Suprapubic skin (tissue), 4 donors: ENCODE data around the gene B3GALT2. TPM values are rescaled to one million over a fixed set of nuclear protein-coding genes. Genes with fewer than 3 reads are reported as not detected.
A peak's percentile ranks its signal among the peaks of the same experiment; 100 is the strongest.
"Not testable (repeated sequence)": the region's sequence is repeated elsewhere in the genome, so short reads cannot be mapped to it uniquely, and the experiment has no call there.

Experiments
- DNase-seq, 2 donors: peaks; one replicate each; pipeline ENCODE4 v3.0.0-alpha.2; 2019; ENCODE audit warnings: low spot score in 2 of 2
- H3K27ac ChIP-seq: fragments of 200-600 bp; sonication (generic); one replicate; pipeline ENCODE4 v1.5.1; 2019
- H3K27me3 ChIP-seq: fragments of 200-600 bp; sonication (generic); one replicate; pipeline ENCODE4 v1.5.1; 2019
- H3K36me3 ChIP-seq: fragments of 200-600 bp; sonication (generic); one replicate; pipeline ENCODE4 v1.5.1; 2019
- H3K4me1 ChIP-seq: fragments of 200-600 bp; sonication (generic); one replicate; pipeline ENCODE4 v1.5.1; 2019
- H3K4me3 ChIP-seq: fragments of 200-600 bp; sonication (generic); one replicate; pipeline ENCODE4 v1.5.1; 2019; ENCODE audit warnings: mild to moderate bottlenecking
- H3K9me3 ChIP-seq: fragments of 200-600 bp; sonication (generic); one replicate; pipeline ENCODE4 v1.5.1; 2019
- EP300 ChIP-seq: sonication (generic); formaldehyde crosslinking; IDR thresholded peaks from one replicate; pipeline ENCODE4 v1.6.1; 2017; ENCODE audit warnings: antibody characterized with exemption
- POLR2A ChIP-seq, 2 donors: fragments of 450-650 bp; IDR thresholded peaks; one replicate each; pipeline ENCODE4 v1.6.1; 2017; ENCODE audit warnings: antibody characterized with exemption in 2 of 2, mild to moderate bottlenecking in 2 of 2, moderate library complexity in 2 of 2
- POLR2AphosphoS5 ChIP-seq, 3 donors: sonication (generic); formaldehyde crosslinking; IDR thresholded peaks; one replicate each; pipeline ENCODE4 v1.6.1; 2017; ENCODE audit warnings: antibody characterized with exemption in 3 of 3
- WGBS: methylation state at CpG from one replicate; pipeline ENCODE4 v1.1.5; 2018; 5-methylcytosine and 5-hydroxymethylcytosine counted together
- total RNA-seq, 4 donors: library from RNA; depleted of rRNA; stranded (reverse); fragments of >200 nt; gene quantifications; one replicate each; pipeline ENCODE4 v1.1.0, GENCODE V29; 2016
- TF ChIP-seq, protein P1 (sequence below), 2 donors: fragments of 200-600 bp in 1 of 2; fragments of 450-650 bp in 1 of 2; sonication (generic) in 1 of 2; IDR thresholded peaks; one replicate each; pipeline ENCODE4 v1.5.1; 2016 to 2019; ENCODE audit warnings: antibody characterized with exemption in 2 of 2, mild to moderate bottlenecking in 1 of 2, moderate library complexity in 1 of 2

The B3GALT2 gene, protein sequence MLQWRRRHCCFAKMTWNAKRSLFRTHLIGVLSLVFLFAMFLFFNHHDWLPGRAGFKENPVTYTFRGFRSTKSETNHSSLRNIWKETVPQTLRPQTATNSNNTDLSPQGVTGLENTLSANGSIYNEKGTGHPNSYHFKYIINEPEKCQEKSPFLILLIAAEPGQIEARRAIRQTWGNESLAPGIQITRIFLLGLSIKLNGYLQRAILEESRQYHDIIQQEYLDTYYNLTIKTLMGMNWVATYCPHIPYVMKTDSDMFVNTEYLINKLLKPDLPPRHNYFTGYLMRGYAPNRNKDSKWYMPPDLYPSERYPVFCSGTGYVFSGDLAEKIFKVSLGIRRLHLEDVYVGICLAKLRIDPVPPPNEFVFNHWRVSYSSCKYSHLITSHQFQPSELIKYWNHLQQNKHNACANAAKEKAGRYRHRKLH
- under 1 TPM in 1 of 4 donors, not detected in 3; 0.34 TPM for total RNA-seq

DNA sequence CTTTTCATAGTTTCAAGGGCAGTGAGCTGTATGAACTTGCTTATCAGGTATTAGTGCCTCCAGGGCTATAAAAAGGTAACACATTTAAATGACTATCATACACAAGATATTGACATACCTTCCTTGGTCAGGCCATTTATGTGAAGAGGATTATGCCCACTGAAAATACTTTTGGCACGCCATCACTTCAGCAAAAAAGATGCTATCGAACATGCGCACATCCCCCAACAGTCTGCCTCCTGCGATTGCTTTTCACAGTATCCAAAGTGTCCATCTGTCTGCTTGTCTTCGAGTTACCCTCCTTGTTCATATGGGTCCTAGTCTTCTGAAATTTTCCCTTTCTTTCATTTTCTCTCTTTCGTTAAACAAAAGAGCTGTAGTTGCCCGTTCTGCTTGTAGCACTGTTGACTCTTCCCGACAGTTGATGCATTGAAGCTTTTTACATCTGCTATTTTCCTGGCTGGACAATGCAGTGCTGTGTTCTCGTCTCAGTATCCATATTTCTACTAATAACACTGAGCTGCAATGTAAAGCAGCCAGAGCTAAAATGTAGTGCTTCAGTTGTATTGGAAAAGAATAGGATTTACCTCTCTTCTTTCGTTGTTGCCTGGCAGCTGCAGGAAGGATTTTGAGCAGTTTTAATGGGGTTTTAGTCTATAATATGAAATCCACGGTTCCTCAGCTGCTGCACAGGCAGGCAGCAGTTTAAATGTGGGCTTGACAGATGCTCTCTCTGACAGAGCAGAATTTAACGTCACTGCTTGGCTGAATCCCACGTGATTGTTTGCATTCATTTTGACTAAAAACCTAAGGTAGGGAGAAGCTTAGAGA is at the start of gene B3GALT2:
B3GALT2 (minus strand) TSS at position 713 of the 831 bp plus-strand sequence. CDS start 5,051 bp downstream, outside the sequence.
- no peaks in the 10 kb centered on the region for H3K27me3 ChIP-seq
- no peak for DNase-seq
- peaks cover 27% of the 10 kb centered on the region for H3K4me1 ChIP-seq
- WGBS: 24% methylated on average over 13 of the region's 13 CpGs
- H3K27ac ChIP-seq: no peak within 1 kb of the TSS
- H3K4me3 ChIP-seq: peak within 1 kb of the TSS; percentile 36
- H3K9me3 ChIP-seq: no peaks in the 10 kb centered on the region
- no peak for TF ChIP-seq POLR2AphosphoS5 (IDR thresholded peaks at IDR 0.05)
- TF ChIP-seq, protein P1, sequence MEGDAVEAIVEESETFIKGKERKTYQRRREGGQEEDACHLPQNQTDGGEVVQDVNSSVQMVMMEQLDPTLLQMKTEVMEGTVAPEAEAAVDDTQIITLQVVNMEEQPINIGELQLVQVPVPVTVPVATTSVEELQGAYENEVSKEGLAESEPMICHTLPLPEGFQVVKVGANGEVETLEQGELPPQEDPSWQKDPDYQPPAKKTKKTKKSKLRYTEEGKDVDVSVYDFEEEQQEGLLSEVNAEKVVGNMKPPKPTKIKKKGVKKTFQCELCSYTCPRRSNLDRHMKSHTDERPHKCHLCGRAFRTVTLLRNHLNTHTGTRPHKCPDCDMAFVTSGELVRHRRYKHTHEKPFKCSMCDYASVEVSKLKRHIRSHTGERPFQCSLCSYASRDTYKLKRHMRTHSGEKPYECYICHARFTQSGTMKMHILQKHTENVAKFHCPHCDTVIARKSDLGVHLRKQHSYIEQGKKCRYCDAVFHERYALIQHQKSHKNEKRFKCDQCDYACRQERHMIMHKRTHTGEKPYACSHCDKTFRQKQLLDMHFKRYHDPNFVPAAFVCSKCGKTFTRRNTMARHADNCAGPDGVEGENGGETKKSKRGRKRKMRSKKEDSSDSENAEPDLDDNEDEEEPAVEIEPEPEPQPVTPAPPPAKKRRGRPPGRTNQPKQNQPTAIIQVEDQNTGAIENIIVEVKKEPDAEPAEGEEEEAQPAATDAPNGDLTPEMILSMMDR (IDR thresholded peaks at IDR 0.05): no peak
- TF ChIP-seq POLR2A (IDR thresholded peaks at IDR 0.05): no peak
- TF ChIP-seq EP300: no peak
- H3K36me3 ChIP-seq: no peaks in the 10 kb centered on the region

DNA sequence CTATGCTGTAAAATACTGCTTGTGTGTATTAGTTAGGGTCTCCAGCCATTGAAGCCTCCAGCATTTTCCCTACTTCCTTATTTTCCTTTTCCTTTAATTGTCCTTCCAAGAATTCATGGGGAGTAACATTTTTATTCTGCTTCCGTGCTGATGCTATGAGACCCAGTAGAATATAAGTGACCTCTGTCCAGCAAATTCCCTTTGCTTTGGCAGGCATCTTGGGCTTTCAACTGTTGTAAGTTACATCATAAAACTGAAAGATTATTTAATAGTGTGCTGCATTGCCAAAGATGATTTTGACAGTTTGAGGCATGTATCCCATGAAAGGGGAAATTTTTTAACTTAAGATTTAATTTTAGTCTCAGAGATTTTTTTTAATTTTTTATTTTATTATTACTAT is 48.1 kb upstream of the B3GALT2 start:
- TF ChIP-seq EP300 (no peak), POLR2A (IDR thresholded peaks at IDR 0.05) (no peak), POLR2AphosphoS5 (IDR thresholded peaks at IDR 0.05) (no peak)
- TF ChIP-seq, protein P1 (IDR thresholded peaks at IDR 0.05): no peak
- Histone ChIP-seq H3K4me3 (no peak overlapping the region), H3K27ac (no peak overlapping the region), H3K27me3 (no peaks in the 10 kb centered on the region), H3K9me3 (no peaks in the 10 kb centered on the region), H3K4me1 (no peaks in the 10 kb centered on the region), H3K36me3 (peaks cover 29% of the 10 kb centered on the region)
- no peak for DNase-seq
- 60% methylated on average over 1 of the region's 1 CpG for WGBS

DNA sequence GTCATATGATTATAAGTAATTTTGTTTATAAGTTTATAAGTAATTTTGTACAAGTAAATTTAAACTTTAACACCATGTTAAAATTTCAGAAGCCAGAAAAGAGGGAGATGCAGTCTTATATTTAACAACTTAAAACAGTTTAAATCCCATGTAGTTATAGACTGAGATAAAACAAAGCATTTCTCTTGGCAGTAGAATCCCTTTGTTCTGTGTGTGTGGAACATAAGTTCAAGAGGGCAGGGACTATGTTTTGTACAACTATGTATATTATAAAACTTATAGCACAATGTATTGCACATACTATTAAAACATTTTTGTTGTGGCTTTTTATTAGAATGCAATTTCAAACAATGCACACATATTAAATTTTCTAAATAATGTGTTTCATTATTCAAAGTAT is 44.7 kb upstream of the B3GALT2 start:
- H3K9me3 ChIP-seq, H3K27ac ChIP-seq, H3K4me1 ChIP-seq, H3K27me3 ChIP-seq, DNase-seq, H3K4me3 ChIP-seq: not testable (repeated sequence)
- peaks cover 12% of the 10 kb centered on the region for H3K36me3 ChIP-seq

DNA sequence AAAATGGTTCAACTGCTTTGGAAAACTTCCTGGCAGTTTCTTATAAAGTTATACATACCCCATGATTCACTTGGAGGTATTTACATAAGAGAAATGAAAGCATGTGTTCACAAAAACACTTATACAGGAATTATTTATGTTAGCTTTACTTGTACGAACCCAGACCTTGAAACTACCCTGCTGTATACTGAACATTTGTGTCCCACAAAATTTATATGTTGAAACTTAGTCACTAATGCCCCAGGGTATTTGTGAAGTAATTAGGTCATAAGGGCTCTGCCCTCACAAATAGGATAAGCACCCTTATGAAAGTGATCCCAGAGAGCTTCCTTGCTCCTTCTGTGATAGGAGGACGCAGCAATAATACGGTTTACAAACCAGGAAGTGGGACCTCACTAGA is 42.7 kb upstream of the B3GALT2 start:
- WGBS: 82% methylated on average over 3 of the region's 3 CpGs
- no peaks in the 10 kb centered on the region for H3K4me1 ChIP-seq
- TF ChIP-seq, protein P1 (IDR thresholded peaks at IDR 0.05): no peak
- no peak for TF ChIP-seq POLR2AphosphoS5 (IDR thresholded peaks at IDR 0.05)
- TF ChIP-seq POLR2A (IDR thresholded peaks at IDR 0.05): no peak
- TF ChIP-seq EP300: no peak

DNA sequence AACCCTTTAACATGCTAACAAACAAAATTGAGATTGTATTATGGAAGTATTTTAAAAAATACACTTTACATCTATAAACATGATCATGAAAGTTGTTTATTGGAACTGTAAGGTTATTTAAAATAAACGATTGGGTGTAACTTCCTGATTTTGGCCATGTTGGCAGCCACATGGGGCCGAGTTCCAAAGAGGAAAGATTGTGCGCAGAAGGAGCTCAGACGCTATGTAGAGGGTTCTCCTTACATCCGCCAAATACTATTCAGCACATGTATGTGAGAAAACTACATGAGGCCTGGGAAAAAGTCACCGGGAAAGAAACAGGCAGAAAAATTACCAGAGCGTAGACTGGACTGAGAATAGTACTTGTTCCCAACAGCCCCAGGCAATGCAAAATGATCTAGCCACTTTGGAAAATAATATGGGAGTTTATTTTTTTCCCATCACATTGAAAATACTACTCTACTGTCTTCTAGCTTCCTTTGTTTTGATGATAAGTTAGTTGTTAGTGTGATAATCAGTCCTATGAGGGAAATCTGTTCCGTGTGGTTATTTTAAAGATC is 35.7 kb upstream of the B3GALT2 start:
- Histone ChIP-seq H3K27me3 (no peaks in the 10 kb centered on the region), H3K36me3 (peaks cover 13% of the 10 kb centered on the region), H3K4me3 (no peak overlapping the region), H3K4me1 (peaks cover 4% of the 10 kb centered on the region), H3K27ac (no peak overlapping the region), H3K9me3 (no peaks in the 10 kb centered on the region)
- no peak for DNase-seq
- no peak for TF ChIP-seq POLR2AphosphoS5 (IDR thresholded peaks at IDR 0.05)
- TF ChIP-seq, protein P1 (IDR thresholded peaks at IDR 0.05): no peak
- WGBS: 67% methylated on average over 8 of the region's 8 CpGs

More for the DNA sequence above, 42.7 kb upstream of the B3GALT2 start:
- Histone ChIP-seq H3K27ac (no peak overlapping the region), H3K36me3 (peaks cover 12% of the 10 kb centered on the region), H3K4me3 (no peak overlapping the region), H3K27me3 (no peaks in the 10 kb centered on the region), H3K9me3 (no peaks in the 10 kb centered on the region)
- DNase-seq: no peak
